ENCODE data around the gene NDUFB4.
"Not testable (repeated sequence)": the region's sequence is repeated elsewhere in the genome, so short reads cannot be mapped to it uniquely, and the experiment has no call there.

NDUFB4 gene

GRCh38 chr3:120636795-120637401, 40.8 kb downstream of the NDUFB4 start:
- no peak for DNase-seq (ENCODE audit: low read depth)
- no peak for TF ChIP-seq CTCF (IDR thresholded peaks at IDR 0.05; ENCODE audit: low read depth, low read length, missing control alignments)
- no peak overlapping the region for H3K4me3 ChIP-seq (ENCODE audit: low read depth, low read length)
- in situ Hi-C loops (cut with HindIII; ENCODE audit: low sequenced_read_pairs), result no loop called here

GRCh38 chr3:120637851-120638559, 41.9 kb downstream of the NDUFB4 start:
- no peak overlapping the region for H3K4me3 ChIP-seq (ENCODE audit: low read depth, low read length)
- DNase-seq (ENCODE audit: low read depth), result no peak
- in situ Hi-C loops (cut with HindIII; ENCODE audit: low sequenced_read_pairs), result no loop called here
- no peak for TF ChIP-seq CTCF (IDR thresholded peaks at IDR 0.05; ENCODE audit: low read depth, low read length, missing control alignments)

- DNase-seq (ENCODE audit: low read depth); in situ Hi-C loops (cut with HindIII; ENCODE audit: low sequenced_read_pairs); H3K4me3 ChIP-seq (ENCODE audit: low read depth, low read length): not testable (repeated sequence)
Observed at GRCh38 chr3:120638820-120639219, 42.7 kb downstream of the NDUFB4 start.

GRCh38 chr3:120640231-120640630, 44.1 kb downstream of the NDUFB4 start:
- no peak overlapping the region for H3K4me3 ChIP-seq (ENCODE audit: low read depth, low read length)
- no peak for DNase-seq (ENCODE audit: low read depth)
- in situ Hi-C loops (cut with HindIII; ENCODE audit: low sequenced_read_pairs), result no loop called here
- no peak for TF ChIP-seq CTCF (IDR thresholded peaks at IDR 0.05; ENCODE audit: low read depth, low read length, missing control alignments)

- no peak for TF ChIP-seq CTCF (IDR thresholded peaks at IDR 0.05; ENCODE audit: low read depth, low read length, missing control alignments)
- no peak overlapping the region for H3K4me3 ChIP-seq (ENCODE audit: low read depth, low read length)
- in situ Hi-C loops (cut with HindIII; ENCODE audit: low sequenced_read_pairs), result no loop called here
- no peak for DNase-seq (ENCODE audit: low read depth)
Observed at GRCh38 chr3:120641696-120642246, 45.6 kb downstream of the NDUFB4 start.

GRCh38 chr3:120642368-120642948, 46.3 kb downstream of the NDUFB4 start:
- no peak overlapping the region for H3K4me3 ChIP-seq (ENCODE audit: low read depth, low read length)
- no peak for DNase-seq (ENCODE audit: low read depth)
- TF ChIP-seq CTCF (IDR thresholded peaks at IDR 0.05; ENCODE audit: low read depth, low read length, missing control alignments), result no peak
- in situ Hi-C loops (cut with HindIII; ENCODE audit: low sequenced_read_pairs), result no loop called here
